Endometrial microvascular endothelial cells (primary cell): ENCODE measurements around the gene C1QC. TPM values are rescaled to one million over a fixed set of nuclear protein-coding genes. Genes with fewer than 3 reads are reported as not detected.
"Not testable (repeated sequence)": the region's sequence is repeated elsewhere in the genome, so short reads cannot be mapped to it uniquely, and the experiment has no call there.

Experiments
- in situ Hi-C: cut with HindIII; loops from 2 replicates; pipeline ENCODE4 v1.10.0; 2017; ENCODE audit warnings: low sequenced_read_pairs, low pct_unique_long_range_greater_than_20kb; ENCODE audit errors: inconsistent ontology term
- total RNA-seq: library from RNA; depleted of rRNA; stranded (reverse); fragments of >200 nt; gene quantifications from one replicate; pipeline ENCODE4 v1.2.3, GENCODE V29; 2015; ENCODE audit errors: inconsistent ontology term

Gene C1QC
- total RNA-seq, 1 donor from 2014 or later: not detected

DNA sequence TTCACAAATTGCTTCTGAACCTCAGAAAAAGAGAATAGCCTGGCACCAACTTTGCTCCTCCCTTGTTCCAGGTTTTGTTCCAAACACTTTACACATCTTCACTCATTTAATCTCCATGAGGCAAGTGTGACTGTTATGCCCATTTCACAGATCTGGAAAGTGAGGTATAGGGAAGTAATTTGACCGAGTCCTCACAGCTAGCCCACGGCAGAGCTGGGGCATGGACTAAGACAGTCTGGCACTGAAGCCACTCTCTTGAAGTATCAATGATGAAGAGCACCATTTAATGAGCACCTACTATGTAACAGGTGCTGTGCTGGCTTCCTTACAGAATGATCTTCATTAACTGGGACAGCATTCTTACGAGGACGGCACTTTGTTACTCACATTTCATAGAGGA, 28.6 kb downstream of the C1QC start:
- in situ Hi-C loops: no loop called here

DNA sequence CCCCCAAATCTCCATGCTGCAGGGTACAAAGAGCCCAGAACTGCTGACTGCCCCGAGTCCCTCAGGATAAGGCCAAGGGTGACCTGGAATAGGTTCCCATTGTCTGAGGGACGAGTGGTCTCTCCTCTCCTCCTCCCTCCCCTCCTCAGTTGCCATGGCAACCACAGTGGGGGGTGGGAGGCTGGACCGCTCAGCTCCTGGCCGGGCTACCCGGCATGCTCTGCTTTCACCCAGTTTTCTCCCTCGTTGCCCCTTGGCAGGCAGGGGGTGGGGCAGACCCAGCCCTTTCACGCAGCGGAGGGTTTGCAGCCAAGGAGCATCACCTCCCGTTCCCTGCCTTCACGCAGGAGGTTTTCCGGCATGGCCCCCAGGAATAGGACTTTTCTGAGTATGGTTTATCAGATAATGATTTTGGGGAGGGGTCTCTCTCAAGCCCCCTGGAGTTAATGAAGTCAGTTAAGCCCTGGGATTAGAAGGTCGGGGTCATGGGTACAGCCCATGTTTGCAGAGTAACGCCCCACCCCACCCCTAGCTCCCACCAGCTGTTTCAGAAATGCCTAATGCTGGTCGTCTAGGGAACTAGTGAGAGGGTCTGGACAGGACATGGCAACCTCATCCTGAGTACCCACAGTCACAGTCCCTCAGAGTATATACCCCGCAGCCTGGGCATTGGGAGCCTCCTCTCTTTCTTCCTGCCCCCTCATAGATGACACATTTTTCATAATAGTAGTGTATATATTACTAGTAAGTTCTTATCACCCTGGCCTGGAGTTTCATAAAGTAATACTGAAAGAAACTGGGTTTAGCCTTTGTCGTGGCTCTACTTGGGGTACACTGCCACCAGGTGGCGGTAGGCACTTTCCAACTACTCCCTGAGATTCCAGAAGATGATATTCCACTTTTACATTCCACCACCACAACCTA, 30.3 kb downstream of the C1QC start:
- in situ Hi-C loops: no loop called here

DNA sequence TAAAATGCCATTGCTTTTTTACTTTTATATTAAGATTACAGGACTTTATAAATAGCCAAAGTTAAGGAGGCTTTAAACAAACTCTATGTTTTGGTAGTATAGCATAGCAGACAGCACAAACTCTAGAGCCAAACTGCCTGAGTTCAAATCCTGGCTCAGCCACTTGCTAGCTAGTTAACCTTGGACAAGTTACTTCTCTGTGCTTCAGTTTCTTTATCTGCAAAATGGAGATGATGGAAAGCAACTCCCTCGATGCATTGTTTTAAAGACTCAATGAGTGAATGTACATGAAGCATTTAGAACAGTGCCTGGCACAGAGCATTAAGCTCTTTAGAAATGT, 30.9 kb downstream of the C1QC start:
- in situ Hi-C loops: no loop called here

GRCh38 chr1:22676151-22676550, 32.7 kb downstream of the C1QC start:
- in situ Hi-C loops: not testable (repeated sequence)

GRCh38 chr1:22676916-22677583, 33.6 kb downstream of the C1QC start:
- in situ Hi-C loops: no loop called here

DNA sequence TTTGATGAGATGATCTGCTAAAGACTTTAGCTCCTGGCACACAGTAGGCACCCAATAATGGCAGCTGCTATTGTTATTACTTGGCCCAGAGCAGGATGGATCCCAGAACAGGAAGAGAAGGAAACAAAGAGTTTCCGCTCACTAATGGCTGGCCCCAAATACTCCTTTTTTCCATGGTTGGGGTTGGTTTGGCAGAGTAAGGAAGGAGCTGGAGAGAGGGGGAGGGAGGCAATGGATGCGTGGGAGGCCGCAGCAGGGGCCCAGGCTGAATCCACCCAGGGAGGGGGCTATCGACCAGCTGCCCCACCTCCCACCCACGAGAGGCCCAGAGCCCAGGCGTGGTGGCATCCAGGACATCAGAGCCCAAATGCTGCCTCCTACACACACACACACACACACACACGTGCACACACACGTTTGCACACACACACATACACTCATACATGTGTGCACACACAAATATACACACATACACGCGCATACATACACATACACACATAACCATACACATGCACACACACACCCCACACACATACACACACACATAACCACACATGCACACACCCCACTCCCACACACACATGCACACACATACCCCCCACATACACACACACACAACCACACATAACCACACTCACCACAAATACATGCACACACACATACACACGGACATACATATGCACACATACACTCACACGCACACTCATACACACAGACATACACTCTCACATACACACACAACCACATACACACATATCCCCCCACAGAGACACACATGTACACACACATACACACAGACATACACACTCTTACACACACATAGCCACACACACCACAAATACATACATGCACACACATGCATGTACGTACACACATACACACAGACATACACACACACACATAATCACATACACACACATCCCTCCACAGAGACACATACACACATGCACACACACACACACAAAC, 34.8 kb downstream of the C1QC start:
- in situ Hi-C loops: no loop called here

- in situ Hi-C loops: no loop called here
Observed at GRCh38 chr1:22680726-22681125, 37.3 kb downstream of the C1QC start.

- in situ Hi-C loops: no loop called here
Observed at GRCh38 chr1:22681556-22682276, 38.3 kb downstream of the C1QC start.

DNA sequence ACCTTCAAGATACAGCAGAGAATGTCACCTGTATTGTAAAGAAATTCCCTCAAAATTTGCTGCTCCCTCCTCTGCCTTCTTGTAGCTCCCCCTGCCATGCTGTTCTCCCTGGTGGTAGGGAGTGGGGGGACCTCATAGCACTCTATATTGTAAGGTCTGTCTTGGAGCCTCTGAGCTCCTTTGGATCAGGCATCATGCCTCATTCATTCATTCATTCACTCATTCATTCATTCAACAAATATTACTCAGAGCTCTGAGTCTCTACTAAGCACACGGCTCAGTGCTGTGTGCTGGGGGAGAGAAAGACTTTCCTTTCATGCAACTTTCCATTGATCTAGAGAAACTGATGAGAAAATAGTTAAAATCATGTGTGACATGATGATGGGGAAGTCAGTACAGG, 40.1 kb downstream of the C1QC start:
- in situ Hi-C loops: no loop called here

DNA sequence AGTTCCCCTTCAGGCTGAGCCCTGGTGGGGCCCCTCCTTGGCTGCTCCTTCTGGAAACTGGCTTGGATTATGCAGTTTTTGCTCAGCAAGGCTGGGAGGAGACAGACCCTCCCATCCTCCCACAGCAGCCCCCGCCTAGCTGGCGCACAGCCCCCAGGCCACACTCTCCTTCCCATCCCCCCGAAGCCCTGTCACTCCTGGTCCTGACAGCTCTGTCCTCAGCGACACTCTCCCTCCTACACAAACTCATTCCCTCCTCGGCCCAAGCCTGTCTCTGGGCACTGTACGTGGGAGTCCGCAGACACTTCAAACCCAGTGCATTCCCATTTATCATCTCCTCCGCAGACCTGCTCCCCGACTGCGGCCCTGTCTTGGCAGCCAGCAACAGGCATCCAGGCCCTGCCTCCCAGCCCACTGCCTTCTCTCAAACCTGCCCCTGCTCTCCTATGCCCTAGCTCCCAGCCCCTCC, 42.2 kb downstream of the C1QC start:
- in situ Hi-C loops: no loop called here

GRCh38 chr1:22687191-22687590, 43.8 kb downstream of the C1QC start:
- in situ Hi-C loops: no loop called here

DNA sequence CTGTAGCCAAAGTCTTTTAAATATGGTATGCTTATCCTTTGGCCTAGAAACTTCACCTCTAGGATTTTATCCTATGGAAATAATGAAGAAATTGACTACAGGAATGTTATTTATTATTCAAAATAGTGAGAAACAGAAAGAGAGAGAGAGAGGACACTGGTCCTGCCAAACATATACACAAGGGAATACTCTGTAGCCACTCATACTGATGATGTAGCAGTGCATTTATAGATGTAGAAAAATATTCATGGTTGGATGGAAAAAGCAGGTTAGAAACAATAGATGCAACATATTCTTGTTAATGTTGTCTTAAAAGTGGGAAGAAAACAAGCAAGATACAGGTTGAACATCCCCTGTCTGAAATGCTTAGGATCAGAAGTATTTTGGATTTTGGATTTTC, 45.0 kb downstream of the C1QC start:
- in situ Hi-C loops: no loop called here

GRCh38 chr1:22689505-22689904, 46.1 kb downstream of the C1QC start:
- in situ Hi-C loops: no loop called here

GRCh38 chr1:22691031-22691753, 47.8 kb downstream of the C1QC start:
- in situ Hi-C loops: no loop called here

- in situ Hi-C loops: no loop called here
Observed at GRCh38 chr1:22694172-22694571, 50.7 kb downstream of the C1QC start.

GRCh38 chr1:22696610-22697009, 53.2 kb downstream of the C1QC start:
- in situ Hi-C loops: no loop called here
